H1 (cell line): ENCODE measurements around the gene OBSCN. TPM values are rescaled to one million over a fixed set of nuclear protein-coding genes. Genes with fewer than 3 reads are reported as not detected.

Experiments used
- CTCF ChIA-PET: fragments of 300-600 bp; sonication (Branson Sonifier 250); formaldehyde crosslinking; loops from one replicate; lab custom pipeline; 2021; ENCODE audit not compliant: partially characterized antibody; lab: Charles Lee
- POLR2A ChIA-PET: fragments of 300-600 bp; sonication (Branson Sonifier 250); formaldehyde crosslinking; loops from one replicate; lab custom pipeline; 2021; ENCODE audit warnings: inconsistent platforms; ENCODE audit not compliant: partially characterized antibody; lab: Charles Lee
- DNase-seq, 2 experiments: peaks; one replicate each; pipeline versions ENCODE4 v3.0.0 to v3.0.0-alpha.2; 2010 to 2022; ENCODE audit warnings: low spot score in 2 of 2, low read depth in 1 of 2, mixed read lengths in 1 of 2
- FAIRE-seq: peaks from 2 replicates; lab custom pipeline; 2011; peaks lifted over from hg19 to GRCh38; lab: Jason Lieb, UNC
- H2AFZ ChIP-seq: 2 replicates; pipeline ENCODE4 v1.8.1; 2012; ENCODE audit warnings: low read length, inconsistent platforms
- H2AK5ac ChIP-seq: 2 replicates; pipeline ENCODE4 v1.6.1; 2013; ENCODE audit warnings: low read depth, low read length
- H2BK120ac ChIP-seq: replicated peaks from 2 replicates; pipeline ENCODE3; 2013; ENCODE audit warnings: low read depth, low read length, inconsistent platforms
- H2BK12ac ChIP-seq: 2 replicates; pipeline ENCODE4 v1.6.1; 2013; ENCODE audit warnings: low read depth, low read length
- H2BK15ac ChIP-seq: 2 replicates; pipeline ENCODE4 v1.6.1; 2013; ENCODE audit warnings: low read length
- H2BK20ac ChIP-seq: 2 replicates; pipeline ENCODE4 v1.6.1; 2013; ENCODE audit warnings: low read length
- H2BK5ac ChIP-seq: 2 replicates; pipeline ENCODE4 v1.6.1; 2013; ENCODE audit warnings: low read depth, low read length
- H3K14ac ChIP-seq: 2 replicates; pipeline ENCODE4 v1.6.1; 2013; ENCODE audit warnings: inconsistent platforms; ENCODE audit not compliant: insufficient read length
- H3K18ac ChIP-seq: 2 replicates; pipeline ENCODE4 v1.6.1; 2013; ENCODE audit warnings: low read length; ENCODE audit errors: extremely low read depth
- H3K23ac ChIP-seq: 2 replicates; pipeline ENCODE4 v1.6.1; 2013; ENCODE audit warnings: inconsistent platforms; ENCODE audit not compliant: insufficient read length
- H3K23me2 ChIP-seq: 2 replicates; pipeline ENCODE4 v1.6.1; 2013; ENCODE audit warnings: low read depth, low read length
- H3K27ac ChIP-seq: 2 replicates; pipeline ENCODE4 v1.6.1; 2011; ENCODE audit warnings: low read depth, low read length, inconsistent platforms
- H3K27me3 ChIP-seq, 4 experiments: replicated peaks in 1 of 4; 1 replicate in 1 of 4; 2 replicates in 3 of 4; pipeline versions ENCODE4 v1.6.1 to v1.8.1; 2011 to 2013; ENCODE audit warnings: low read length in 3 of 4, mild to moderate bottlenecking in 3 of 4, inconsistent platforms in 2 of 4, mixed read lengths in 2 of 4, moderate library complexity in 1 of 4; ENCODE audit not compliant: control insufficient read depth in 3 of 4, insufficient read depth in 3 of 4; ENCODE audit errors: extremely low read depth in 1 of 4
- H3K36me3 ChIP-seq, 4 experiments: 2 replicates each; pipeline versions ENCODE4 v1.6.1 to v1.8.1; 2011 to 2013; ENCODE audit warnings: mild to moderate bottlenecking in 4 of 4, low read length in 3 of 4, moderate library complexity in 2 of 4, control low read depth in 1 of 4, inconsistent platforms in 1 of 4; ENCODE audit not compliant: insufficient read depth in 4 of 4, control insufficient read depth in 2 of 4
- H3K4ac ChIP-seq: replicated peaks from 2 replicates; pipeline ENCODE3; 2013; ENCODE audit warnings: low read length, low read depth, mixed read lengths, inconsistent platforms; ENCODE audit not compliant: insufficient read length
- H3K4me1 ChIP-seq, 4 experiments: replicated peaks in 1 of 4; 1 replicate in 1 of 4; 2 replicates in 3 of 4; pipeline versions ENCODE4 v1.6.1 to v1.8.1; 2011 to 2013; ENCODE audit warnings: low read length in 3 of 4, inconsistent platforms in 2 of 4, mixed read lengths in 1 of 4; ENCODE audit not compliant: insufficient read depth in 4 of 4, control insufficient read depth in 3 of 4
- H3K4me2 ChIP-seq, 2 experiments: 2 replicates each; pipeline versions ENCODE4 v1.6.1 to v1.8.1; 2011 to 2013; ENCODE audit warnings: low read depth in 2 of 2, low read length in 2 of 2, control low read depth in 1 of 2, inconsistent platforms in 1 of 2, mild to moderate bottlenecking in 1 of 2; ENCODE audit not compliant: insufficient read depth in 1 of 2
- H3K4me3 ChIP-seq, 4 experiments: fragments of 200-600, 300-600 bp in 1 of 4; sonication (generic), shearing (Covaris generic), sonication (Bioruptor Twin) in 1 of 4; 2 replicates each; pipeline versions ENCODE4 v1.5.1 to v1.8.1; 2011 to 2016; ENCODE audit warnings: low read length in 4 of 4, low read depth in 3 of 4, control low read depth in 2 of 4, inconsistent platforms in 2 of 4, mild to moderate bottlenecking in 2 of 4, mixed read lengths in 1 of 4, moderate library complexity in 1 of 4; ENCODE audit not compliant: insufficient read depth in 2 of 4; ENCODE audit errors: extremely low read depth in 1 of 4
- H3K56ac ChIP-seq: replicated peaks from 2 replicates; pipeline ENCODE3; 2013; ENCODE audit warnings: low read depth, mild to moderate bottlenecking, mixed read lengths, low read length, inconsistent platforms; ENCODE audit not compliant: insufficient read length
- H3K79me1 ChIP-seq: 2 replicates; pipeline ENCODE4 v1.6.1; 2013; ENCODE audit warnings: low read depth, low read length, control low read depth
- H3K79me2 ChIP-seq, 2 experiments: 2 replicates each; pipeline versions ENCODE4 v1.6.1 to v1.8.1; 2012 to 2013; ENCODE audit warnings: low read length in 2 of 2, mild to moderate bottlenecking in 2 of 2, inconsistent platforms in 1 of 2; ENCODE audit not compliant: insufficient read depth in 2 of 2, control insufficient read depth in 1 of 2
- H3K9ac ChIP-seq, 4 experiments: replicated peaks in 1 of 4; 1 replicate in 1 of 4; 2 replicates in 3 of 4; pipeline versions ENCODE4 v1.6.1 to v1.8.1; 2011 to 2013; ENCODE audit warnings: low read depth in 3 of 4, low read length in 3 of 4, control low read depth in 2 of 4, mild to moderate bottlenecking in 2 of 4, moderate library complexity in 2 of 4, inconsistent platforms in 1 of 4; ENCODE audit errors: extremely low read depth in 1 of 4
- H3K9me3 ChIP-seq, 2 experiments: 2 replicates each; pipeline versions ENCODE4 v1.6.1 to v1.8.1; 2012 to 2013; ENCODE audit warnings: mild to moderate bottlenecking in 2 of 2, moderate library complexity in 2 of 2, control low read depth in 1 of 2, inconsistent platforms in 1 of 2, low read depth in 1 of 2, low read length in 1 of 2, mixed read lengths in 1 of 2; ENCODE audit not compliant: insufficient read depth in 2 of 2
- H4K20me1 ChIP-seq, 2 experiments: replicated peaks in 1 of 2; 2 replicates each; pipeline versions ENCODE3 to v1.8.1; 2011 to 2013; ENCODE audit warnings: inconsistent platforms in 2 of 2, low read length in 2 of 2, mild to moderate bottlenecking in 1 of 2; ENCODE audit not compliant: insufficient read depth in 2 of 2, control insufficient read depth in 1 of 2
- H4K5ac ChIP-seq: 2 replicates; pipeline ENCODE4 v1.6.1; 2013; ENCODE audit warnings: low read length, low read depth, mixed read lengths, inconsistent platforms; ENCODE audit not compliant: insufficient read length
- H4K8ac ChIP-seq: 2 replicates; pipeline ENCODE4 v1.8.0; 2013; ENCODE audit warnings: mild to moderate bottlenecking, moderate library complexity, low read length, inconsistent platforms; ENCODE audit not compliant: insufficient read depth; ENCODE audit errors: extremely low read depth
- H4K91ac ChIP-seq: replicated peaks from 2 replicates; pipeline ENCODE3; 2013; ENCODE audit warnings: low read length, mixed read lengths, inconsistent platforms; ENCODE audit not compliant: insufficient read length
- EZH2 ChIP-seq: fragments of 200-600 bp; sonication (generic); IDR thresholded peaks from 2 replicates; pipeline ENCODE4 v1.7.1; 2012; ENCODE audit warnings: low read depth, mild to moderate bottlenecking, moderate library complexity, low read length, inconsistent platforms; ENCODE audit not compliant: severe bottlenecking
- FOSL1 ChIP-seq: IDR thresholded peaks from 2 replicates; pipeline ENCODE4 v1.6.1; 2011; ENCODE audit warnings: mild to moderate bottlenecking, low read depth, low read length, moderate library complexity; ENCODE audit not compliant: insufficient read depth
- POU5F1 ChIP-seq: IDR thresholded peaks from 2 replicates; pipeline ENCODE4 v1.6.1; 2011; ENCODE audit warnings: low read depth, mild to moderate bottlenecking, low read length, moderate library complexity
- WGBS, 2 experiments: shearing (Covaris generic) in 1 of 2; methylation state at CpG; one replicate each; pipeline versions ENCODE4 v1.1.6 to v1.1.7; 2013 to 2015; ENCODE audit warnings: low lambda C conversion rate in 2 of 2, mixed read lengths in 2 of 2, inconsistent platforms in 1 of 2, low coverage in 1 of 2, missing lambda C conversion rate in 1 of 2; ENCODE audit not compliant: insufficient replicate concordance in 2 of 2, insufficient coverage in 1 of 2, insufficient read length in 1 of 2; ENCODE audit errors: extremely low coverage in 1 of 2, missing lambda C conversion rate in 1 of 2; 5-methylcytosine and 5-hydroxymethylcytosine counted together
- polyA plus RNA-seq, 7 experiments: library from polyadenylated mRNA; depleted of rRNA in 3 of 7; stranded (reverse) in 5 of 7; unstranded in 2 of 7; fragments of >200 nt in 5 of 7; fragments of 200-250 nt in 2 of 7; gene quantifications; 1 replicate in 5 of 7; 2 replicates in 1 of 7; 4 replicates in 1 of 7; pipeline versions ENCODE4 v1.2.1 to v1.2.3, GENCODE V29; 2011 to 2013; ENCODE audit warnings: missing spikeins in 2 of 7, mixed read lengths in 2 of 7
- total RNA-seq: library from RNA; stranded (reverse); fragmentation: NEBNext Ultra II Directional; extraction: Animal tissue kit (Norgen Biotek cat#: 25700); gene quantifications from 2 replicates; pipeline ENCODE4 v1.2.1, GENCODE V29; 2021

Gene OBSCN
- total and polyA plus RNA-seq, 2 of the 8 experiments (the other 6 are each of a cell fraction or from before 2014, with no cell fraction given), result 7.5 to 28.4 TPM

DNA sequence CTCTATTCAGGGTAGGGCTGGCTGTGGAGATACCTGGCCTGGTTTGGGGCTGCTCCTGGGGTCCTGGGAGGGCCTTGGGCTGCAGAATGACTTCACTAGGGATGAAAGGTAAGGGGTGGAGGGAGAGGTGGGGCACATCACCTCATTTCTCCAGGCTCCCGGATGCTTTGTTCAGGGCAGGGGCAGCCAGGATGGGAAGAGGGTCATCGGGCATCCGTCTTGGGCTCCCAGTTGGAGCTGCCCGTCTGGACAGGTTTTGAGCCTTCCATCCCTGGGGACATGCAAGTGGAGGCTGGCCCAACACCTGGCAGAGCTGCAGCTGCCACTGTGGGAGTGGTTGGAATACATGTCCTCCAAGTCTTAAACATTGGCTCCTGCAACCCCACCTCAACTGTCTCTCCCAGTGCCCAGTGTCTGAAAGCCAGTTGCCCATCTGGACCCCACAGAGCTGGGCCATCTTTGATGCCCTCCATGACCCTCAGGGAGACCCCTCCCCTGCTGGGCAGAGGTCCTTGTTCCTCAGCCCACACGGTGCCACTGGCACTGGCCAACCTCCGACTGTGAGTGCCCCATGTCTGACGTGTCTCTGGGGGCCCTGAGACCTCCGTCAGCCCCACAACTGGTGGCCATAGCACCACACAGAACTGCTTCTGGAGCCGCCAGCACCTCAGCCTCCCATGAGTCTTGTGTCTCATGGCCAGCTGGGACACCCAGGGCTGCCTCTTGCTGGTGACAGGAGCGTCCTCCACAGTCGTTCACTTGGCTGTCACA, 145.9 kb downstream of the OBSCN start:
- no peak overlapping the region for H3K9ac ChIP-seq
- H3K79me2 ChIP-seq, result no peaks in the 10 kb centered on the region
- no peak overlapping the region for H2BK20ac ChIP-seq
- no peaks in the 10 kb centered on the region for H3K4me1 ChIP-seq
- H2BK12ac ChIP-seq, result no peak overlapping the region
- FAIRE-seq, result no peak
- no peak overlapping the region for H4K5ac ChIP-seq
- H4K20me1 ChIP-seq, result no peaks in the 10 kb centered on the region
- H2BK120ac ChIP-seq, result no peak overlapping the region
- H3K27ac ChIP-seq, result no peak overlapping the region
- TF ChIP-seq FOSL1 (no peak), EZH2 (no peak), POU5F1 (no peak)
- H3K36me3 ChIP-seq, result no peaks in the 10 kb centered on the region
- H2BK5ac ChIP-seq, result no peak overlapping the region
- H3K79me1 ChIP-seq, result no peaks in the 10 kb centered on the region
- peaks cover 0 to 3% of the 10 kb centered on the region in 2 experiments; a peak in 2 of 4 replicates for H3K9me3 ChIP-seq
- H3K23ac ChIP-seq, result no peak overlapping the region
- CTCF ChIA-PET, result interaction anchor here (0.6 to 1.6 kb wide), 6 partner anchors 11 to 166 kb away, joined by 3 to 5 read pairs (median 4); no protein-coding TSS in a partner anchor
- no peak overlapping the region for H4K8ac ChIP-seq
- H2AFZ ChIP-seq, result no peak overlapping the region
- no peak overlapping the region for H3K18ac ChIP-seq
- no peak overlapping the region for H2BK15ac ChIP-seq
- no peak for DNase-seq
- no peaks in the 10 kb centered on the region; a peak in 1 of 7 replicates for H3K27me3 ChIP-seq
- H3K4ac ChIP-seq, result no peak overlapping the region
- H3K4me3 ChIP-seq, result no peak overlapping the region
- WGBS, 2 experiments, result 88% methylated on average over 11 of the region's 11 CpGs; no CpG with 5 or more reads in 1 of the 2 experiments
- H3K14ac ChIP-seq, result no peak overlapping the region
- no peaks in the 10 kb centered on the region for H3K23me2 ChIP-seq
- POLR2A ChIA-PET, result interaction anchor here (1.1 to 1.9 kb wide), 2 partner anchors 13 to 354 kb away, joined by 3 to 8 read pairs; no protein-coding TSS in a partner anchor
- no peak overlapping the region for H3K56ac ChIP-seq
- no peak overlapping the region for H2AK5ac ChIP-seq
- no peak overlapping the region for H4K91ac ChIP-seq
- no peak overlapping the region for H3K4me2 ChIP-seq
